Measurements from ENCODE around the gene TMEM183A.

TMEM183A gene

GRCh38 chr1:202964791-202965410 is 42.3 kb upstream of the TMEM183A start:
- ChIA-PET CTCF (no interaction called here), POLR2A (no interaction called here)
- DNase-seq (ENCODE audit: extremely low spot score): no peak
- TF ChIP-seq CTCF (IDR thresholded peaks at IDR 0.05; ENCODE audit: control extremely low read depth, extremely low read depth, low read depth, missing control alignments): no peak

- POLR2A ChIA-PET: no interaction called here
These were observed 41.8 kb upstream of the TMEM183A start for GRCh38 chr1:202965422-202965821.

GRCh38 chr1:202966006-202966898 is 40.9 kb upstream of the TMEM183A start:
- no peak for TF ChIP-seq CTCF (IDR thresholded peaks at IDR 0.05; ENCODE audit: control extremely low read depth, extremely low read depth, low read depth, missing control alignments)
- POLR2A ChIA-PET: no interaction called here
- CTCF ChIA-PET: interaction anchor here (0.7 to 2.7 kb wide), 2 partner anchors 14 to 33 kb away, joined by 3 to 19 read pairs; no protein-coding TSS in a partner anchor
- no peak for DNase-seq (ENCODE audit: extremely low spot score)

More at GRCh38 chr1:202965422-202965821, 41.8 kb upstream of the TMEM183A start:
- no peak for TF ChIP-seq CTCF (IDR thresholded peaks at IDR 0.05; ENCODE audit: control extremely low read depth, extremely low read depth, low read depth, missing control alignments)
- CTCF ChIA-PET: no interaction called here
- DNase-seq (ENCODE audit: extremely low spot score): no peak

GRCh38 chr1:202967684-202968281 is 39.4 kb upstream of the TMEM183A start:
- peak; percentile 25 for DNase-seq (ENCODE audit: extremely low spot score)
- ChIA-PET POLR2A (no interaction called here), CTCF (interaction anchor here (0.7 to 2.7 kb wide), 17 partner anchors 8 to 217 kb away, joined by 3 to 19 read pairs (median 4); partner anchors contain the start of gene TMEM183A)
- no peak for TF ChIP-seq CTCF (IDR thresholded peaks at IDR 0.05; ENCODE audit: control extremely low read depth, extremely low read depth, low read depth, missing control alignments)

GRCh38 chr1:202968351-202968750 is 38.8 kb upstream of the TMEM183A start:
- CTCF ChIA-PET: interaction anchor here (0.7 to 2.7 kb wide), 16 partner anchors 9 to 218 kb away, joined by 3 to 19 read pairs (median 4); partner anchors contain the start of gene TMEM183A
- DNase-seq (ENCODE audit: extremely low spot score): no peak
- TF ChIP-seq CTCF (IDR thresholded peaks at IDR 0.05; ENCODE audit: control extremely low read depth, extremely low read depth, low read depth, missing control alignments): no peak
- POLR2A ChIA-PET: no interaction called here

GRCh38 chr1:202968895-202969295 is 38.3 kb upstream of the TMEM183A start:
- CTCF ChIA-PET: interaction anchor here (0.9 to 2.7 kb wide), 7 partner anchors 9 to 70 kb away, joined by 3 to 19 read pairs (median 5); partner anchors contain the start of gene TMEM183A
- TF ChIP-seq CTCF (IDR thresholded peaks at IDR 0.05; ENCODE audit: control extremely low read depth, extremely low read depth, low read depth, missing control alignments): peak; percentile 62
- peak; percentile 70 for DNase-seq (ENCODE audit: extremely low spot score)
- POLR2A ChIA-PET: no interaction called here
